B cell (primary cell): ENCODE measurements around the gene ADCY3. TPM values are rescaled to one million over a fixed set of nuclear protein-coding genes. Genes with fewer than 3 reads are reported as not detected.

Experiments used
- ATAC-seq: fragments of 200-7000 bp; cut with Tn5 transposase; one replicate; pipeline ENCODE4 v1.10.0; 2021; ENCODE audit warnings: low read depth, mild to moderate bottlenecking, moderate number of reproducible peaks, moderate library complexity
- CTCF ChIA-PET: fragments of 350-600 bp; sonication (Branson Sonifier 250); formaldehyde crosslinking; loops from one replicate; lab custom pipeline; 2021; ENCODE audit warnings: antibody characterized with exemption, inconsistent platforms; lab: Charles Lee
- POLR2A ChIA-PET: fragments of 350-600 bp; sonication (Branson Sonifier 250); formaldehyde crosslinking; loops from one replicate; lab custom pipeline; 2021; ENCODE audit warnings: antibody characterized with exemption; lab: Charles Lee
- DNase-seq: peaks from one replicate; pipeline ENCODE4 v3.0.0; 2013
- H2AFZ ChIP-seq: 2 replicates; pipeline ENCODE4 v1.6.1; 2012; ENCODE audit warnings: mild to moderate bottlenecking, low read depth, low read length; ENCODE audit not compliant: insufficient read depth, poor library complexity, severe bottlenecking
- H3K27ac ChIP-seq, 2 donors: 1 replicate in 1 of 2; 2 replicates in 1 of 2; pipeline ENCODE4 v1.5.1; 2012 to 2013; ENCODE audit warnings: low read length in 2 of 2, mild to moderate bottlenecking in 2 of 2, moderate library complexity in 1 of 2
- H3K27me3 ChIP-seq, 4 experiments: fragments of 200-600 bp in 1 of 4; sonication (generic) in 1 of 4; replicated peaks in 1 of 4; 1 replicate in 2 of 4; 2 replicates in 2 of 4; pipeline versions ENCODE4 v1.6.1 to v1.7.0; 2013 to 2016; ENCODE audit warnings: low read length in 3 of 4, mild to moderate bottlenecking in 2 of 4, mixed read lengths in 1 of 4, moderate library complexity in 1 of 4; ENCODE audit not compliant: insufficient read depth in 4 of 4, control insufficient read depth in 3 of 4; ENCODE audit errors: control extremely low read depth in 1 of 4
- H3K36me3 ChIP-seq, 2 experiments: replicated peaks in 1 of 2; 1 replicate in 1 of 2; 2 replicates in 1 of 2; pipeline versions ENCODE4 v1.6.1 to v1.7.1; 2013; ENCODE audit warnings: low read length in 1 of 2; ENCODE audit not compliant: insufficient read depth in 2 of 2, control insufficient read depth in 1 of 2; ENCODE audit errors: control extremely low read depth in 1 of 2, extremely low read depth in 1 of 2
- H3K4me1 ChIP-seq, 2 donors: fragments of 200-600 bp in 1 of 2; sonication (generic) in 1 of 2; 1 replicate in 1 of 2; 2 replicates in 1 of 2; pipeline versions ENCODE4 v1.5.1 to v1.6.1; 2013 to 2017; ENCODE audit warnings: low read length in 2 of 2; ENCODE audit not compliant: control insufficient read depth in 2 of 2, insufficient read depth in 2 of 2
- H3K4me2 ChIP-seq: replicated peaks from 2 replicates; pipeline ENCODE3; 2012; ENCODE audit warnings: mild to moderate bottlenecking, low read depth, low read length; ENCODE audit not compliant: poor library complexity, severe bottlenecking
- H3K4me3 ChIP-seq, 5 experiments: fragments of 200-600 bp in 1 of 5; sonication (generic) in 1 of 5; 1 replicate in 3 of 5; 2 replicates in 2 of 5; pipeline versions ENCODE4 v1.5.1 to v1.7.0; 2011 to 2016; ENCODE audit warnings: low read length in 4 of 5, mild to moderate bottlenecking in 4 of 5, low read depth in 2 of 5, control low read depth in 1 of 5, moderate library complexity in 1 of 5; ENCODE audit not compliant: insufficient read depth in 1 of 5; ENCODE audit errors: control extremely low read depth in 1 of 5, extremely low read depth in 1 of 5
- H3K79me2 ChIP-seq: fragments of 200-600 bp; sonication (generic); one replicate; pipeline ENCODE4 v1.6.0; 2016; ENCODE audit warnings: low read length; ENCODE audit not compliant: control insufficient read depth, insufficient read depth
- H3K9ac ChIP-seq: fragments of 200-600 bp; sonication (generic); 2 replicates; pipeline ENCODE4 v1.6.1; 2017; ENCODE audit warnings: mild to moderate bottlenecking, low read length, moderate library complexity
- H3K9me3 ChIP-seq, 3 donors: one replicate each; pipeline versions ENCODE4 v1.6.1 to v1.7.1; 2013; ENCODE audit warnings: low read length in 2 of 3; ENCODE audit not compliant: control insufficient read depth in 2 of 3, insufficient read depth in 1 of 3; ENCODE audit errors: control extremely low read depth in 1 of 3
- H4K20me1 ChIP-seq: 2 replicates; pipeline ENCODE4 v1.6.0; 2012; ENCODE audit warnings: mild to moderate bottlenecking, low read length; ENCODE audit not compliant: insufficient read depth, control insufficient read depth, poor library complexity, severe bottlenecking
- H3K27ac Mint-ChIP-seq: one replicate; pipeline ENCODE4 v1.8.0; 2021; ENCODE audit warnings: mixed read lengths
- H3K27me3 Mint-ChIP-seq: one replicate; pipeline ENCODE4 v1.8.0; 2021; ENCODE audit warnings: mixed read lengths
- H3K4me1 Mint-ChIP-seq: one replicate; pipeline ENCODE4 v1.8.0; 2021; ENCODE audit warnings: mixed read lengths
- H3K4me3 Mint-ChIP-seq: one replicate; pipeline ENCODE4 v1.8.0; 2021; ENCODE audit warnings: mixed read lengths
- H3K9me3 Mint-ChIP-seq: one replicate; pipeline ENCODE4 v1.8.0; 2022; ENCODE audit warnings: mixed read lengths; ENCODE audit not compliant: insufficient read depth
- CTCF ChIP-seq: fragments of 200-600 bp; IDR thresholded peaks from one replicate; pipeline ENCODE4 v1.8.0; 2022; ENCODE audit warnings: antibody characterized with exemption, mild to moderate bottlenecking
- EZH2 ChIP-seq: IDR thresholded peaks from 2 replicates; pipeline ENCODE4 v1.6.1; 2012; ENCODE audit warnings: borderline replicate concordance, low read depth, mild to moderate bottlenecking, moderate library complexity, low read length; ENCODE audit not compliant: insufficient read depth, poor library complexity, severe bottlenecking
- WGBS: methylation state at CpG from one replicate; pipeline ENCODE4 v1.1.5; 2013; ENCODE audit warnings: missing lambda C conversion rate; ENCODE audit not compliant: insufficient coverage; 5-methylcytosine and 5-hydroxymethylcytosine counted together
- intact Hi-C: fragments of 100-400 bp; cut with micrococcal nuclease; formaldehyde crosslinking; loops from one replicate; pipeline ENCODE4 v1.10.0; 2022
- polyA plus RNA-seq: library from polyadenylated mRNA; depleted of rRNA; stranded (reverse); fragments of >200 nt; gene quantifications from 2 replicates; pipeline ENCODE4 v1.2.3, GENCODE V29; 2012
- total RNA-seq, 2 donors: library from RNA; stranded (reverse); fragments of 120-200 nt in 1 of 2; gene quantifications; 1 replicate in 1 of 2; 2 replicates in 1 of 2; pipeline versions ENCODE4 v1.2.3 to v1.2.4, GENCODE V29; 2013 to 2022

ADCY3 gene
- total and polyA plus RNA-seq, 2 donors (not counting 1 experiment from before 2014, with no cell fraction given) = 48.4 to 73.0 TPM

GRCh38 chr2:24886126-24886501, 33.9 kb downstream of the ADCY3 start:
- intact Hi-C loops = no loop called here
- H3K4me3 ChIP-seq = peak overlapping the region in 4 of 5 experiments; percentile 53 to 83 (median 65)

More at GRCh38 chr2:24886126-24886501, 33.9 kb downstream of the ADCY3 start:
- no peak for ATAC-seq
- H3K27me3 ChIP-seq = no peaks in the 10 kb centered on the region
- no peaks in the 10 kb centered on the region for H3K27me3 Mint-ChIP-seq
- peaks cover 29% of the 10 kb centered on the region for H3K79me2 ChIP-seq
- H4K20me1 ChIP-seq = no peaks in the 10 kb centered on the region
- CTCF ChIA-PET = no interaction called here
- peaks cover 0 to 1% (median 0%) of the 10 kb centered on the region in 3 donors for H3K9me3 ChIP-seq
- TF ChIP-seq EZH2 (no peak), CTCF (no peak)
- no peaks in the 10 kb centered on the region for H3K36me3 ChIP-seq
- peak overlapping the region; percentile 95 for H3K4me3 Mint-ChIP-seq
- no peaks in the 10 kb centered on the region for H3K9me3 Mint-ChIP-seq
- H3K4me2 ChIP-seq = peak overlapping the region; percentile 91
- POLR2A ChIA-PET = interaction anchor here (0.7 kb wide), 1 partner anchor 26 kb away, joined by 3 read pairs; no protein-coding TSS in a partner anchor
- H3K27ac Mint-ChIP-seq = peak overlapping the region; percentile 93
- peaks cover 67% of the 10 kb centered on the region for H3K4me1 Mint-ChIP-seq
- peak overlapping the region; percentile 42 to 74 for H3K27ac ChIP-seq
- DNase-seq = no peak
- peaks cover 22 to 36% of the 10 kb centered on the region in 2 donors for H3K4me1 ChIP-seq
- H2AFZ ChIP-seq = peak overlapping the region; percentile 62
- 73% methylated on average over 11 of the region's 13 CpGs for WGBS
- H3K9ac ChIP-seq = peak overlapping the region; percentile 76
